HUDEP-2 (cell line): ENCODE data around the gene MPC1L.
A peak's percentile ranks its signal among the peaks of the same experiment; 100 is the strongest.

Experiments used
- DNase-seq, 76 experiments: peaks; one replicate each; lab custom pipeline; 2025; ENCODE audit not compliant: unreplicated experiment in 76 of 76; lab: John Stamatoyannopoulos, UW

MPC1L gene

DNA sequence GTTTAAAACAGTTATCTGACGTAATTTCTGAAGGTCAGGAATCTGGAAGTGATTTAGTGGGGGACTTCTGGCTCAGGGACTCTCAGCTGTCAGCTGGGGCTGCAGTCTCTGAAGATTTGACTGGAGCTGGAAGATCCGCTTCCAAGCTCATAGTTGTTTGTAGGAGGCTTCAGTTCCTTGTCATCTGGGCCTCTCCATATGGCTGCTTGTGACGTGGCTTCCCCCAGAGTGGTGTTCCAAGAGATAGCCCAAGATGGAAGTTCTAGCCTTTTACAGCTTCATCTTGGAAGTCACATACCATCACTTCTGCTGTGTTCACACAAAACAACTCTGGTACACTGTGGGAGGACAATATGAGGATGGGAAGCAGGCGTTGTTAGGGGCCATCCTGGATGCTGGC, 2.1 kb downstream of the MPC1L start:
- DNase-seq: no peak

DNA sequence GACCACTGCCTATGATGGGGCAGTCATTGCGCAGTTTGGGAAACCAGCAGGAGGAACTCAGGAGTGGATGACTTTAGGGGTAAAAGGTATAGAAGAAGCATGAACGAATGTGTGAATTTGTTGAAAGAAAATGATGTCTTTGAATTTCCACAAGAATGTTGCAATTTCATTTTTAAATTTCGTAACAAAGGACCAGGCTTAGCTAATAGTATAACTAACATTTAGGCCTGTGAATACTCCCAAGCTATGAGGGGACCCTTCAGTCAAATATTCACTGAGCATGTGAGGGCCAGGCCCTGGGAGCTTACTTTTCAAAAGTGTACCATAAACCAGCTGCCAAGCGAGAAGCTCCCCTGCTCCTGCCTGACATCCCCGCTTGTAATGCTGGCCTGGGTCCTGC, 5.3 kb downstream of the MPC1L start:
- no peak for DNase-seq

DNA sequence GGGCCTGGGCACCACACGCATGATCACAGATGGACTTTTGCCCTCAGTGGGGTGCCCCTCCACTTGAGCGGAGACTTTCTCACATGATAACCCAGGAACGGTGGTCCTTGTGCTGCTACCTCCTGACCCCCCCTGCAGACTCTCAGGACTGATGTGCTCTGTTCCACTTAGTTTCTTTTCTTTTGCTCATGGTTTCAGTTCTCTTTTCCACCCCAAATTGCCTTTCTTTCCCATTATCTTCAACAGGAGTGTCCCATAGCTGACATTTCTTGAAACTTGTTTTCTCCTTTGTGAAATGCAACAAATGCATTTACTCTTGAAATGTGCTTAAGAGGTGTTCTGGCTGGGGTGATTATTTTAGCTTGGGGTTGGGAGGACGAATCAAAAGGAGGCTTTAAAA, 9.0 kb downstream of the MPC1L start:
- no peak for DNase-seq

DNA sequence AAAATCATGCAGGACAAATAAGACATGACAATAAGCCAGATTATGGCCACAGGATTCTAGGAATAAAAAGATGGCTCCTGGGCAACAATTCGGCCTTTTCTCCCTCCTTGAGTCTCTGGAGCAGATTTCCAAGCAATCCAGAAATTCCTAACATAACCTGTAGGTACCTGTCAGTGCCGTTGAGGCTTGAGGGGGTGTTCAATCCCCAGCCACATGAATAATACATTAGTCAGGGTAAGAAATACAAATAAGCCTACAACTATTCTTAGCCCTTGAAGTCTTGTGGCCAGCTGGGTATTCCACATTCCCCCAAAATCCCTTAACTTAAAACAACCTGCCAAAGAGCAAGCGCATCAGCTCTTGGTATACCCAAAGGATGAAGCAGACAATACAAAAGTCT, 14.5 kb downstream of the MPC1L start:
- no peak for DNase-seq

DNA sequence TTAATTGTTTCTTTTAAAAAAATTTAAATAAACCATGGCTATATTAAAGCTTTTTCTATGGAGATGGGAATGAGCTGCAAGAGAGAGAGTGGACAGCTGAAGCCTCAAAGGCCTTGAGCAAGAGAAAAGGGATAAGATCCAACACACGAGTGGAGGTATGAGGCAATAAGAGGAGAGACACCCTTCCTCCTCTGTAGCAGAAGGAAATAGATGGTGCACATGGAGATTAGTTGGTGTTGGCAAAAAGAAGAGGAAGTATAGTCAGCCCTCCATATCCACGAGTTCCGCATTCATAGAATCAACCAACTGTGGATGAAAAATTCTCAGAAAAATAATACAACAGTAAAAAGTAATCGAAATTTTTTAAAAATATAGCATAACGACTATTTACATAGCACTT, 20.9 kb downstream of the MPC1L start:
- peak in 13 of 76 experiments; percentile 0 to 26 (median 4) for DNase-seq

DNA sequence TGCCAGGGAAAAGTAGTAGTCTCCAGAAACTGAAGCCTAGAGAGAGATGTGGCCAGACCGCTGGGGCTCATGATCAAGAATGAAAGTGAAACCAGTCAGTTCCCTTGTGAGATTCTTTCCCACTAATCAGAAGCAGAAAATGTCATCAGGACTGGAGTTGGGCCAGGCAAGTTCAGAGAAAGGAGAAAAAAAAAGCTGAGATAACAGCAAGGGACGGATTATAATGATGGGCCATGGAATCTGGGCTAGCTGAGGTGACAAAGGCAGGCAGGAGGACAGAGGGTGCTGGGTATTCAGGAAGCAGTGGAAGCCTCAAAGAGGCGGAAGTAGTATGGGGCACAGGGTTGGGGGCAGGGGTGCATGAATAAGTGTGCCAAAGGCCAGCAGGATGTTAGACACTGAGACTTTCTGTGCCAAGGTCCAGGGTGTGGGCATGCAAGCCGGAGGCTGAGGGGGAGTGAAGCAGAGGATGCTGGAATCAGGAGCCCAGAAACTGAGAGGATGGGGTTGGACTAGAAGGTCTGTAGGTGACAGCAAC, 21.7 kb downstream of the MPC1L start:
- DNase-seq: peak in 61 of 76 experiments; percentile 0 to 65 (median 25)

DNA sequence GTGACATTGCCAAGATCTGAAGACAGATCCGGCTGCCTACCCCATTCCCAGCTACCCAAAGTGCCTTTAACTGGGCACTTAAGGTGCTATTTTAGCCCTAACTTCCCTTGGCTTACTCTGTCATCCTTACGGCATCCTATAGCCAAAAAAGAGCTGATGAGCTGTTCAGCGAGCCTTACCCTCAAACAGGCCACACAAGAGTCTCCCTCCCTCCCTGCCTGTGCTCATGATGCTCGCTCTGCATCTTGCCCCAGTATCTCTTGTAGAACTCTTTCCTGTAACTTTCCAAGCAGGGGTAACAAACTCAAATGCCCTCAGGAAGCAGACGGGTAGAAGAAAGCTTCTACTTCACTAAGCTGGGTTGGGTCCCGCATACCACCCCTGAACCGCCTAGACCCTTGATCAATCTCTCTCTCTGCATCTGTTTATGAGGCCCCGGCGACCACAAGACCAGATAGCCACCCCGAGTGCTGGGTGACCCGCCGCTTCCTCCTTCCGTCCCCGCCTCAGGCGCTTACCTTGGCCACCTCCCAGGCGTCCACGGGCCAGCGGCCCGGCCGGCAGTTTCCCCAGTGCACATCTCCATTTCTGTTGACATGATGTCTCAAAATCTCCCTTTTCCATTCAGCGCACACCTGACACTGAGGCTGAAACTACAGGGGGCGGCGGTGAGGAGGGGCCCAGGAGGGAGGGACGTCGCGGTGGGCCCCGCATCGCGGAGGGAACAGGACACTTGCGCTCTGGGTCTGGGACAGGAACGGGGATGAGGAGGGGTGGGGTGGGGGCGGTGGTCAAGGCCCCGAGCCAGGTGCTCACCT, 23.5 kb downstream of the MPC1L start:
- DNase-seq: peak in 28 of 76 experiments; percentile 0 to 30 (median 4)

DNA sequence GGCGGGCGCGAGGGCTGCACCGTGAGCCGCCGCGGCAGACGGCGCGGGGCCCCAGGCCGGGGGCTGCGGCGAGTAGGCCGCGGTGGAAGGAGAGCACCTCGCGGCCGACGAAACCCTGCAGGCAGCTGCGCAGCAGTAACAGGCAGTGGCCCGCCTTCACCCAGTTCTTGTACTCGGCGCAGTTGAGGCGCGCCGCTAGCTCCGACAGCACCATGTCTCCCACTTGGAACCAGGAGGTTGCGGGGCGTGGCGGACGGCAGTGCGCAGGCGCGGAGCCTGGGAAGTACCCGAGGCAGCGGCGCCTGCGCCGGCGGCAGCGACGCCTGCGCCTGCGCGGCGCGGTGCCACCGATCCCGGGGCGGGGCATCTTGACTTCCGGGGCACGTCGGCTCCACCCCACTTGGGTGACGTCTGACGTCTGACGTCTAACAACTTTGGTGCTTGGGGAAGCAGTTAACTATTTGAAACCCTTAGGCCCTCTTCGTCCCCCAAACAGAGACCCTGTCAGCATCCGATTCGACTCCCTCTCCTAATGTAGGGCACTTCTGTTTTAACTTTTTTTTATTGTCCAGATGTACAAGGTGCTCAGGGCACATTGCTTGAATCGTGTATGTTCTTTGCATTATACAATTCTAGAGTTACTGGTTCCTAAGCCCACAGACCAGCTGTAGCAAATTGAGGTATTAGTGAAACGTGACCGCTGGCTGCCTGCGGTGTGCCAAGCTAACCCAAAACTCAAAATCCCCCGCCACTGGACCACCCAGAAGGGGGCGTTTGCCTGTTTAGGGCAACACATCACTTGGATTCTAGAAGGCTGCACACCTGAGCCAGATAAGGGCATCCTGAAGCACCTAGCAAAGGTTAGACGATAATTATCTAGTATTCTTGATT, 24.3 kb downstream of the MPC1L start, which contains the start of gene CXorf38:
Gene CXorf38 (minus strand): TSS at position 255 of the 891 bp plus-strand sequence. CDS start 41 bp downstream, at position 214.
- DNase-seq: peak in 74 of 76 experiments; percentile 3 to 87 (median 76)

DNA sequence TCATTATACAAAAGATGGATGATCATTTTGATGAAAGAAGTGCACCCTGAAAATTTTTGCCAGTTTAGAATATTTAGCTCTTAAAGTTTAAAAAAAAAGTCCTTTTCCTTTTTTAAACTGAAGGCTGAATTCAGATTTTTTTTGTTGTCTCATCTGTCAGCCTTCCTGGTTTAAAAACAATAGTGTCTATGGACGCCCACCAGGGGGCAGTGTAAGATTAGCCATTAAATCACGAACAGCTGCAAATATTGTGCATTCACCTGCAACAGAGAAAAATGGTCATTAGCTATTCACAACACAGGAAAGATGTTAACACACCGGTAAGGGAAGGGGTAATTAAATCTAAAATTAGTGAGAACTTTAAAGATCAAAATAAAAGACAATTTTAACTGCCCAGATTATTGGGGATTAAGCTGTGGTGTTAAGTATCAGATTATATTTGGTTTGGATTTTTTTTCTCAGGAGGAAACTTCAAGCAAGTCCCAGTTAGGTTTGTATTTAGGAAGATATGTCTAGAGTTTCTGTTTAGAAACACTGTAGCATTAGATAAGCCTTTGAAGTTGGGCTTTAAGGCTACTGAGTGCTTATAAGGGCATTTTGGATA, 28.5 kb downstream of the MPC1L start:
- DNase-seq: peak in 53 of 76 experiments; percentile 0 to 48 (median 14)

DNA sequence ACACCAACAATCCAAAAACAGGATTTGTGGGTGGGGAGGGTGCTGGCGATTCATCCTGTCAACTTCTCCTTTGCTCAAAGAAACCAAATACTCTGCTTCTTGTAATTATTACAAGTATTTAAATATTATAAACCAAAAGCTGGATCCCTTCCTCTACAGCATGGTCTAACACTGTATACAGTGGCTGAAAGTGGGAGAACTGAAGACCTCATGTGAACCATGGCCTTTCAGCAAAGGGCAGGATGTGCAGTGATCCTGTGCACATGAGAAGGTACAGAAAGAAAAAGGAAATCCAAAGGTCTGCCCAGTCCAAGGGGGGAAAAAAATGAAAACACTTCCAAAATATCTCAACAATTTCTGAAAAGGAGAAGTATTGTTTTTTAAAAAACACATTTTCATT, 29.4 kb downstream of the MPC1L start:
- no peak for DNase-seq

DNA sequence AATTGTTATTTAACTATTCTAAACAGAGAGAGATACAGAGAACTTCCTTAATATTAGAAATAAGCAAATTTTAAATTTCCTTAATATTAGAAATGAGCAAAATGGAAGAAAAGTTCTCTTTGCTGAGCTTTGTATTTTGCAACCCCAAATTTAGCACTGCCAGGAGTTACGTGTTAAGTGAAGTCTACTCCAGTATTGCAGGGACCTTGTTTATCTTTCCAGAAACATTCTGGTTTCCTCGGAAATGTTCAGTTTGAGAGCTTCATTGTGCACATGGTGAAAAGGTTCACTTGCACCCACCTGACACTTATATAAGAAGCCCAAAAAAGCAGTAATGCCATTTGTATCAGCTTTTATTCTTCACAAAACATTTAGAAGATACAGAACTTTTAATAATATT, 30.3 kb downstream of the MPC1L start:
- no peak for DNase-seq

DNA sequence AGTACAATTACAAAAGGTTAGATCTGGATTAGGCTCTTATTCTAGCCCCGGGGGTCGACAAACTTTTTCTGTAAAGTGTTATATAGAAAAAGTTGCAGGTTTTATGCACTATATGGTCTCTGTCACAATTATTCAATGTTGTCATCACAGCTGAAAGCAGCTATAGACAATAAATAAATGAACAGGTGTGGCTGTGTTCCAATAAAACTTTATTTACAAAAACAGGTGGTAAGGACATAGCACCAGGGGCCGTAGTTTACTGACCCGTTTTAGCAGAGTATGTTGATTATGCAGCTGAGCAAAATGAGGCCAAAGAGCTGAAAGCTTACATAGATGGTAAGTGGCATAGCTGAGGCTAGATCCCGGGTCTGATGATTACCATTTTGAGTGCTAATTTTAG, 37.2 kb downstream of the MPC1L start:
- no peak for DNase-seq

DNA sequence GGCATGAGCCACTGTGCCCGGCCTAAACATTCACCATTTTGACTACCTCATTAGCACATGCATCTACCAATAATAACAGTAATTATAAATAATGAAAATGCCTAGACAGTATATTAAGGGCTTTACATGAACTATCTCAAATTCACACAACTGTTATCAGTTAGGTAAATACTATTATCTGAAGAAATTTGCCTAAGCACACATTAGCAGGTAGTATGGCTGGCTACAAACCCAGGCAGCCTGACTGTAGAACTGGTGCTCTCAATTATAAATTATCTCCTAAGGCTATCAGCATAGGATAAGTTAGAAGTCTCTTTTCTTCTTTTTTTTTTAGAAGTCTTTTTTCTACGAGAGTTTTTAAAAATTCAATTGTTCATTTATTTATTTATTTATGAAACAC, 38.3 kb downstream of the MPC1L start:
- DNase-seq: no peak

DNA sequence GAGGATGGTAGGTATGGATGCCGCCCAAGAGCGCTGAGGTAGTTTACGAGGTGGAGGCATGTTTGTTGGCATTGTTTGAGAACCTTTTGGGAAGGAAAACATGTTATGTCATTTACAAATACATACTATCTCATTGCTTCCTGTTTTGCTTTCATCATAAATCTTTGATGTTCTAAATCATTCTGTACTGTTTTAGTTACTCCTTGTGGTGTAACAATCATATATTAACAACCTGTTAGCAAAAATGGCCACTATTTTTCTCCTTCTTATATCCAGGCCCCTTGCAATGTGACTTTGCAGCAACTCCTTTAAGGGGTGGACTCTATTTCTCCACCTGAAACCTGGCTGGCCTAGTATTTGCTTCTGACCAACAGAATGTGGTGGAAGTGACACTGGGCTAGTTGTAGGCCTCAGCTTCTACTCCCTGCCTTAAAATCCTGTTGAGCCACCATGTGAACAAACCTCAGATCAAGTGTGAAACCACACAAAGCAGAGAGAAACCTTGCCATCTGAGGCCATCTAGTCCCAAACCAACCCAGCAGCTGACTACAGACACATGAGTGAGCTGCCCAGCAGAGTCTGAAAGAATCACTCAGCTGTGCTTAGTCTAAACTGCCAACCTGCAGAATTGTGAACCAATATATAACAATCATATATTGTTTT, 40.0 kb downstream of the MPC1L start:
- no peak for DNase-seq

DNA sequence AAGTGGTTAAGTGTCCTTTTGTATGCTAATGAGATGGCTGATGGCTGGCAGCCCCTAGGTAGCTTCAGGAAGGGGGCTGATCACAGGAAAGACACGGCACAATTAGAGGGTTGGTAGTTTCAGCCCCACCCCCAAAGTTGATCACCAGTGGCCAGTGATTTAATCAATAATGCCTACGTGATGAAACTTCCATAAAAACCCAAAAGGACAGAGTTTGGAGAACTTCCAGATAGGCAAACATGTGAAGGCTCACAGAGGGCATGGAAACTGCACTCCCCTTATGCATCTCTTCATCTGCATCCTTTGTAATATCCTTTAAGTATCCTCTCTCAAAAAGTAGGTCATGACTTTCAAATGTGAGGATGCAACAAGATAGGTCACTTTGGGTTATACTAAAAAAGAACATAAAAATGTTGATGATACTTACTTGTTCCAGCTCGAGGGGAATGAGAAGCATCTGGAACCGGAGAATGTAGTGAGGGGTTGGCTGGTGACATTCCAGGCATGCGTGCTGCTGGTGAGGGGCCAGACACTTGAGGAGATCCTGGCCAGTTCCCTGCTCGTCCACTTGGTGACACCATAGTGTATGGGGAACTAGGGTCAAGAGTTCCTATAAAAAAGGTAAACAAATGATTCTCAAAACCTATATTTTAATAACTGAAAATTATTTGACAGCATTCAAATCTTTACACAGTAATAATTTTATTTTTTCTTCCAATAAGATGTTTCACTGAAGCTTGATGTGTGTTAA, 40.8 kb downstream of the MPC1L start:
- DNase-seq: no peak

DNA sequence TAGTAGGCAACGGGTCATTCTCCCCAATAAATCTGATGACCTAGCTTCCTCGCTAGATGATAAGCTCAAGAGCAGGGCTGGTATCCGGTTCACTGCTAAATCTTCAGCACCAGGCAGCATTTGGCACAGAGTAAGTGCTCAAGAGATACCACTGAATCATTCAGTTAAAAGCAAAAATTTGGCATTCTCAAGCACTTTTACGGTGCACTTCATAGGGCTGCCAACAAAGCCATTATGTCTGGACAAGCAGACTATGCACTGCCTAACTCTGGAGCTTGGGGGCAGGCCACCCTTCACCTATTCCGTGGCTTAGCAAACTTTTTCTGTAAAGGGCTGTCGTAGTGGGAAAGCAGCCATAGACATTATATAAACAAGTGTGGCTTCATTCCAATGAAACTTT, 47.9 kb downstream of the MPC1L start:
- peak in 7 of 76 experiments; percentile 0 to 7 (median 2) for DNase-seq
